ENCODE measurements around the gene CDH13.

GRCh38 chr16:82636485-82636884 is 9.7 kb downstream of the CDH13 start:
- TF ChIP-seq CTCF (IDR thresholded peaks at IDR 0.05) (no peak), POLR2A (IDR thresholded peaks at IDR 0.05) (no peak)

Data from adrenal gland (tissue), 5 donors.